Activated CD4-positive, alpha-beta T cell treated with anti-CD3 and anti-CD28 coated beads, Interleukin-2, amount 50 U/mL, for 4 hours (primary cell): ENCODE measurements around the gene EDIL3.
"Not testable (repeated sequence)": the region's sequence is repeated elsewhere in the genome, so short reads cannot be mapped to it uniquely, and the experiment has no call there.

Experiments
- DNase-seq, 2 experiments: peaks; one replicate each; pipeline ENCODE4 v3.0.0-alpha.2; 2020

The EDIL3 gene

DNA sequence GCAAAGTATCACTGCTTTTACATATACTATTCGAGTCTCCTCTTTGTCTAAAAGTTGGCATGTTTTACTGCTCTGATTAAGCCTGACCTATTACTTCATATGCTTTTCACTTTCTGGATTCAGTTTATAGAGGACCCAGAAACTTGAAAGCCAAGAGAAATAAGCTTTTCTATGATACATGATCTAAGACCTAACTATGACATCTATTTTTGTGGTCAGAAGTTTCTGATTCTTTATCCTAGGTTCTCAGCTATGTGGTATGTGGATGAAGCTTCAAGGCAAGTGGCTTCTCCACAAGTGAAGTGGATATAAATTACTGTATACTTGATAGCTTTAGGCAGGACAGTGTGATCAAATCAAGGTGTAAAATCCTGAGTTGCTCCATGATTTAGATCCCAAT lies 6.3 kb downstream of the EDIL3 start:
- DNase-seq = no peak

DNA sequence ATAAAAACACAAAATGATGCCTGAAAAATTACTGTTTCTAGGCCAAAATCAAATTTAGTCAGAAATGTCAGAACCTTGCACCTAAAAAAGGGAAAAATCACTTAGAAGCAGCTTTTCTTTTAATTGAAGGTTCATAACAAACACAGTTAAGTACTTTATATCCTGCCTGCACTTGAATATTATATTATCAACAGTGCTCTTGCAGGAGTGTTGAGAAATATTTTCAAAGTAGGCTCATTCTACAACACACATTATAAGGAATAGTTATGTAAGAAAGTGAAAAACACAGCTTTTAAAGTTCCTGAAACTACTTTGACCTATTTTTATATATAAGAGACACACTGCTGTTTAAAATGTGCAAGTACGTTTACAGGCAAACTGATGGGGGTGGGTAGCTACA lies 8.3 kb downstream of the EDIL3 start:
- DNase-seq = no peak

DNA sequence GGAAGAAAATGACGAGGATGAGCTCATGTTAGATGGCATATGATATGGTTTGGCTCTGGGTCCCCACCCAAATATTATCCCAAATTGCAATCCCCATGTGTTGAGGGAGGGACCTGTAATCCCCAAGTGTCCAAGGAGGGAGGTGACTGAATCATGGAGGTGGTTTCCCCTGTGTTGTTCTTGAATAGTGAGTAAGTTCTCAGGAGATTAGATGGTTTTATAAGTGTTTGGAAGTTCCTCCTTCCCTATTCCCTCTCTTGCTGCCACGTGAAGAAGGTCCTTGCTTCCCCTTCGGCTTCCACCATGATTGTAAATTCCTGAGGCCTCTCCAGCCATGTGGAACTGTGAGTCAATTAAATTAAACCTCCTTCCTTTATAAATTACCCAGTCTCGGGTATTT lies 10.1 kb downstream of the EDIL3 start:
- no peak for DNase-seq

- DNase-seq = no peak
Observed at GRCh38 chr5:84373506-84373905, 11.2 kb downstream of the EDIL3 start.

DNA sequence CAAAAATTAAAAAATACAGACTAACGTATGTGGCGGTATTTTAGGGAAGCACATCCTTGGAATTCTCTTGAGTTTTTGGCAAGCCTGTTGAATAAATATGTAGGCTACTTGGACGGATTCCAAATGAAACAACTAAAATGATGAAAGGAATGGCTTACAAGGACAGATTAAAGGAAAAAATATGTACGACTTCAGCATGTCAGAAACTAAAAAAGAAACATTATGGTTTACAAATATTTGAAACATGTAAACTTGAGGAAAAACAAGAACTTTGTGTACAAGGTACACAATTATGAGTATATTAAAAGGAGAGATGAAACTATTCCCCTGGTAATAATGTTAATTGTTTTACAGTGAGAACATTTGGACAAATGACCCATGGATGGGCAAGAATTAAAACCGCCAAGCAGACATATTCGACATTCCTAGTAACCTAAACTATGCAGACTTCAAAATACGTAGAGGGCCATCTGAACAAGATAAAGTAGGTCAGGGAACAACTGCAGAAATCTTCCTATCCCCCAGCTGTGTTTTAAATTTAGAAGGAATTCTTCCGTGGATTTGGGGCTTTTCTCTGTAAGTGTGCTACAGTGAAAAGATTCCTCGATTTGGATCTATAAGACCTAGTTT lies 12.5 kb downstream of the EDIL3 start:
- DNase-seq = no peak

DNA sequence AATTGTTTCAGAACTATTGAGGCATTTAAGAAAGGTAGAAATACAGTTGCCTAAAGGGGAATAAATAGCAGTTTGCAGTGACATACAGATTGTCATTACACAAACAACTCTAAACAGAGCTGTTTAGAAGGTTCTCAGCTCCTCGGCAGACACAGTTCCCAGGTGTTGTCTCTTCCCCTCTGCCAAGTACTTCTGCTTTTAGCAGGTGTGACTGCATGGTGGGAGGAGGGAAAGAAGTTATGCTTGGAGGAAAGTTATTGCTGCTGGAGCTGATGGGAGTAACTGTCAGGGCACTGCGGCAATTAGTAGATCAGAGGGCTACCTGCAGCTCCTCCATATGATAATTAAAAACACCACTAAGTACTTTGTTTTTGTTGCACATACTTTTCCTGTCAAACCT lies 14.5 kb downstream of the EDIL3 start:
- DNase-seq = no peak

DNA sequence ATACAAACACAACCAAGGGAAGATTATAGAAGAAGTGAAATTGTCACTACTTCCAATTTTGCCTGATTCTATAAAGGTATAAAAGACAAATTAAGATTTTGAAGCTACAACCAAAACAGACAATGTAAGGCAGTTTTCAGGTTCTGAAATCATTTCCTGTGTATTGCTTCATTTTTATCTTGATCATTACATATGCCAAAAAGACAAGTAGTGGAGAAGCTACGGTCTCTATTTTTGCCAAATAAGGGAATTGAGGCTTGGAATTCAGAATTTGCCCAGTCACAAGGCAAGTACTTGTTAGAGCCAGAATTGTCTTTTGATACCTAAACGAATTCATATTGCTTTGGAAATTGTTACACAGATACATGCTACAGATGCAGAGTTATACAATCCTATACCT lies 20.6 kb downstream of the EDIL3 start:
- no peak for DNase-seq

DNA sequence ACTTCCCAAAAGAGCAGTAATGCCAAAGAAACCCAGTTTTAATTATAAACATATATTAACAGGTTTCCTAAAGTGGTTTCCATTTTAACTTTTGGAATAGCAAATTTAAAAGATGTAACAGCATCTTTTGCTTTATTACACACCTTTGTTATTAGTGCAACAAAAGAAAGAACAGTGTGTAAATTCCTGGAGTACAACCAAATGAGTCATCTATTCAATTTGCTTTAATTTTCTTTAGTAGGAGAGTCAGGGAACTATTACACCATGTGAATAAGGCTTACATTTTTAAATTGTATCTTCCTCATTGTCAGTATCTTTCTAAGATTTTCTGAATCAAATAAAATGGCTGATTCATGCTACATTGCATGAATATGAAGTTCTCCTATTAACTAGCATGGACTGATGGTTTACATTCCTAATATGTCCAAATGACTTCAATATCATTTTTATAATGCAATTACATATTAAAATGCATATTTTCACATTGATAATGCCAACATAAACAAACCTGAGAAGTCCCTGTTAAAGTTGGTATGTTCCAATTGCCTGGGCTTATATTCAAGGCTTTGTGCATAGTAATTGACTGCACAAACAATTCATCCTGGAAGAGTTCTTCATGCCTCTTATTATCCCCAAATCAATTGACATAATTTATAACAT lies 22.5 kb downstream of the EDIL3 start:
- no peak for DNase-seq

- DNase-seq = no peak
Observed at GRCh38 chr5:84361572-84361971, 23.1 kb downstream of the EDIL3 start.

DNA sequence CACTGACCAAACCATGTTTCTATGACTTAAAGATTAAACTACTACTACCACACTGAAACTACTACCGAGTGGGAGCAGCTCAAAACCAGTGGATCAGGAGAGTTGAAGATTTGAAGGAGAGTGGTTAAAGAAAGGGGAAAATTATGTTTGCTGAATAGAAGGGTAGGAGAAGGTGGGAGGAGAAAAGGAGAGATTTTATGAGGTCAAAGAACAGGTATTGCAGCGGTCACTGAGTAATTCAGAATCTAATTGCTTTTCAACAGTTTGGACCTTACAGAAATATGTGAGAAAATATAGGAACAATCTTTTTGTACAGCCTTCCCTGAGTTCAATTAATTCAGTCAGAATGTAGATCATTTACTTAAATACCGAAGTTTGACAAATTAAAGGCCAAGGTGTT lies 24.6 kb downstream of the EDIL3 start:
- no peak for DNase-seq

DNA sequence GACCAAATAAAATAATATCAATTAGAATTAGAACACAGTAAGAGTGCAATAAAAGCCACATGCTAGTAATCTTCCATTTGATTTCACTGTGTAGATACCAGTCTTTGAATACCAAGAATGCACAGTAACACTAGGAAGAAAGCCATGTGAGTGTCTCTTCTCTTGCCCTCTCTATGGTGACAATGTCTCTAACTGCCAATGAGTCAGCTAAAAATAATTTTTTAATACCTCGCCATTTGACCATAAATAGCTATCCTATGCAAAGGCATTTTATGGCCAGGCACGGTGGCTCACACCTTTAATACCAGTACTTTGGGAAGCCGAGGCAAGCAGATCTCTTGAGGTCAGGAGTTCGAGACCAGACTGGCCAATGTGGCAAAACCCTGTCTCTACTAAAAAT lies 30.6 kb downstream of the EDIL3 start:
- DNase-seq = no peak

GRCh38 chr5:84344788-84345187 lies 39.9 kb downstream of the EDIL3 start:
- DNase-seq = no peak

DNA sequence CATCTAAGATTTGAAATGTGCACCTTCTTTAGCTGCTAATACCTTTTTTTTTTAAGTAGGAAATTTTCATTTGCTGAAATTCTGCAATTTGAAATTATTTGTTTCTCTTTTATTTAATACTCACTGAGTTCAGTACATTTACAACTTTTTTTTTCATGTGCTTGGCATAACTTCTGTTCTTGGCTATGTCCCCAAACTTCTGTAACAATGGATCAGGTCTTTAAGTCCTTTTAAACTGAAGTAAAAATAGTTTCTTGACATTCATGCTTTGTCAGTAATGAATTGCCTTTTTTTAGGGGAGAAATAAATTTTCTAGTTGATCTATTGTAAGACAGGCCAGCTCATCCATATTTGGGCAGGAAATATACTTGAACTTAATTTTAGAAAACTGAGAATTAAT lies 41.5 kb downstream of the EDIL3 start:
- no peak for DNase-seq

- DNase-seq = no peak
Observed at GRCh38 chr5:84332106-84332505, 52.6 kb downstream of the EDIL3 start.

DNA sequence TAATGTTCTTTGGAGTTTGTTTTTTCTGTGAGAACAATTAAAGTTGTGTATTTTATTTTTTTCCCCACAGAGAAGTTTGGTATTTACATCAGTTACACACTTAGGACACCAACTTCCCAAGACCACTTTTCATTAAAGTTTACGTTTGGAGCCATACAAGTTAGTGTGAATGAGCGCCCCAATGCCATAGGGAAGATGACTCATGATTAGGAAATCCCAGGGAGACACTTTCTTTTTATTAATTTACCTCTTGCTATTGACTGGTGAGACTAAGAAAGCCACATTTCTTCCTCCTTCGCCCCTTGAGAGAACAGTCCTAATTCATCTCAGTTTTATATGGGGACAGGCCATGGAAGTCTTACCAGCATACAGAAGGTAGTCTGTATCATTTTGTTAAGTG lies 57.1 kb downstream of the EDIL3 start:
- DNase-seq = no peak

DNA sequence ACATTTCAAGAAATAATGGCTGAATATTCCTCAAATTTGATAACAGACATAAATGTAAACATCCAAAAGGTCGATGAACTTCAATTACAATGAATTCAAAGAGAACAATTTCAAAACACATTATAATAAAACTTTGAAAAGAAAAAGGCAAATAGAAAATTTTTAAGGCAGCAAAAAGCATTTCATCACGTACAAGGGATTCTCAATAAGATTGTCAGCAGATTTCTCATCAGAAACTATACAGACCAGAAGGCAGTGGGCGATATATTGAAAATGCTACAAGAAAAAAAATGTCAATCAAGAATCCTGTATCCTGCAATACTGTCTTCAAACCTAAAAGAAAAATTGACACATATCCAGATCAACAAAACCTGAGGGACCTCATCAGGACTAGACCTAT lies 62.0 kb downstream of the EDIL3 start:
- no peak for DNase-seq

- DNase-seq = not testable (repeated sequence)
Observed at GRCh38 chr5:84317826-84318225, 66.9 kb downstream of the EDIL3 start.

DNA sequence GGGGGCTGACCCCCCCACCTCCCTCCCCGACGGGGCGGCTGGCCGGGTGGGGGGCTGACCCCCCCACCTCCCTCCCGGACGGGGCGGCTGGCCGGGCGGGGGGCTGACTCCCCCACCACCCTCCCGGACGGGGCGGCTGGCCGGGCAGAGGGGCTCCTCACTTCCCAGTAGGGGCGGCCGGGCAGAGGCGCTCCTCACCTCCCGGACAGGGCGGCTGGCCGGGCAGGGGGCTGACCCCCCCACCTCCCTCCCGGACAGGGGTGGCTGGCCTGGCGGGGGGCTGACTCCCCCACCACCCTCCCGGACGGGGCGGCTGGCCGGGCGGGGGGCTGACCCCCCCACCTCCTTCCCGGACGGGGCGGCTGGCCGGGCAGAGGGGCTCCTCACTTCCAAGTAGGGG lies 72.4 kb downstream of the EDIL3 start:
- not testable (repeated sequence) for DNase-seq

DNA sequence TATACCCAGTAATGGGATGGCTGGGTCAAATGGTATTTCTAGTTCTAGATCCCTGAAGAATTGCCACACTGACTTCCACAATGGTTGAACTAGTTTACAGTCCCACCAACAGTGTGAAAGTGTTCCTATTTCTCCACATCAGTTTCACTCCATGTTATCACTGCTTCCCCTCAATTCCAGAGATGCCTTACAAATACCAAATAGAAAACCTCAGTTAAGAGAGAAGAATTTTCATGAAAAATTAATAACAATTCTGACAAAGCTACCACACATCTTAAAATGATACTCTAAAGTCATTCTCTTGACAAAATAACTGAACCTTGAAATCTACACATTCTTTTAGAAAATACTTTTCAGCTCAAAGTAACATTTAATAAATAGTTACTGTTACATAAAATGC lies 74.8 kb downstream of the EDIL3 start:
- not testable (repeated sequence) for DNase-seq

DNA sequence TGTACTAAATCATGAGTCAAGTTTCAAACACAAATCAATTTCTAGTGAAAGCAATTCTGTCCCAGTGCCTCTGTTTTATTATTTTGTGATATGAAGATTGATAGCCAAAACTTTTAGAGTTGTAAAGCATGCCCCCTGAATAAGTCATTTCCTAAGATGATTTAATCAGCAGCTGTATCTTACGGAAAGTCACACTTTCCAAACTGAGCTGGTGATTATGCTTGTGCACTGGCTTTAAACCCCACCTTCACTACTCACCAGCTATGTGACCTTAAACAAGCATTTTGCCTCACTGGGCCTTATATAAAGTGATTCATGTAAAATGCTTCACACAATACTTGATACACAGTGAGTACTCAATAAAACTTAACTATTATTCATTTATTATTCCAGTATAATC lies 78.1 kb downstream of the EDIL3 start:
- DNase-seq = no peak

DNA sequence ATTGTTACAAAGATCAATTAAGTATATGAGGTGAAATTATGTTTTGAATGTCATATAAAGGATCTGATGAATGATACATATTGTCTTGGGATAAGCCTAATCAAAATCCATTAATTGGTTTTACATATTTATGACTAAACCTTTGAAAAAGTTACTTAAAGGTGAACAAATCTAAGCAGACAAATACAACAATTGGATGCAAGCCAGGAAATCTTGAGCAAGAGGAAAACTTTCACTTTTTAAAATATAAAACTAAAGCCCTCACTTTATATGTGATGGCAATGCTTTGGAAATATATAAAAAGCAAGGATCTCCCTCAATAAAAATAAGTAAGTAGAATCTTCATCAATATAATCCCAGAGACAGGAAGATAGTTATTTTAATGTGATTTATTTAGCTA lies 80.1 kb downstream of the EDIL3 start:
- no peak for DNase-seq

GRCh38 chr5:84303315-84303714 lies 81.4 kb downstream of the EDIL3 start:
- no peak for DNase-seq

GRCh38 chr5:84301535-84301934 lies 83.1 kb downstream of the EDIL3 start:
- no peak for DNase-seq

GRCh38 chr5:84299959-84300358 lies 84.7 kb downstream of the EDIL3 start:
- no peak for DNase-seq

DNA sequence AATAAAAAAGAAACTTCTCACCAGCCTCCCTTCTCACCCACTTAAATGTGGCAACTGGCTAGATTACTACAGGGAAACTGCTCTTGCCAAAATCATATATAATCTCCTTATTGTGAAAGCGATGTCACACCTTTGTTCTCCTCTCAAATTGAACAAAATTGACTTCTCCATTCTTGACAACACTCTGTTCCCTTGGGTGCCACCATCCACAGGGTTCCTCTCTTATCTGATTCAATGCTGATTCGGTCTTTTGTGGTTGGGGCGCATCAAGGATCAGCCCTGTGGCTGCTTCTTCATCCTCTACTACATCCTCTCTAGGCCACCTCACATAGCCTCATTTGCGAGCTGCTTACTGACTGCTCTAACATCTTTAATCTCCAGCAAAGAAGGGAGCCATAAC lies 86.1 kb downstream of the EDIL3 start:
- DNase-seq = no peak
